NCI-H226 (cell line): ENCODE data around the gene XPO5.
"Not testable (repeated sequence)": the region's sequence is repeated elsewhere in the genome, so short reads cannot be mapped to it uniquely, and the experiment has no call there.

Source experiments
- DNase-seq: peaks from one replicate; pipeline ENCODE4 v3.0.0-alpha.2; 2015

Gene XPO5

DNA sequence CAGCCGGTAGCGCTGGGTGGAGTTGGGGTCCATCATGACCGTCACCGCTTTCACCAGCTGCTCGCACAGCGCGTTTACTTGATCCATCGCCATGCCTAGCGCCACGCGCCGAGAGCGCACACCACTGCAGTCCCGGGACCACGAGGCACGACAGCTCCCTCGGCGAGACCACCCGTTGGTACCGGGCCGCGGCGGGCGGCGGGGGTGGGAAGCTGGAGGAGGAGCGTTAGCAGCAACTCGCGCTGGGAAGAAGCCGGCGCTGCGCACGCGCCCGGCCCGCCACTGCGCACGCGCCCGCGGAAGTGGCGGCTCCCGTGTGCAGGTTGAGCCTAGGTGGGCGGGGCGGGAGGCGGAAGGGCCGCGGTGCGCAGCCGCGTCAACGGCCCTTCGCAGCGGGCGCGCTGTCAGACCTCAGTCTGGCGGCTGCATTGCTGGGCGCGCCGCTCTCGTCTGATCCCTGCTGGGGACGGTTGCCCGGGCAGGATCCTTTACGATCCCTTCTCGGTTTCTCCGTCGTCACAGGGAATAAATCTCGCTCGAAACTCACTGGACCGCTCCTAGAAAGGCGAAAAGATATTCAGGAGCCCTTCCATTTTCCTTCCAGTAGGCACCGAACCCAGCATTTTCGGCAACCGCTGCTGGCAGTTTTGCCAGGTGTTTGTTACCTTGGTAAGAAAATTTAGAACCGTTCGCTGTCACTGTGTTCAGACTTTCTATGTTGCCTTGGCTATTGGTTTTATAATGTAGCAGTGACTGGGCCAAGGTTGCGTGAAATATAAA lies at the start of gene XPO5, which contains the start of gene POLH:
XPO5 (minus strand) TSS at position 267 of the 780 bp plus-strand sequence; CDS start at position 93, 174 bp downstream.
POLH (plus strand) TSS at position 414 of the 780 bp plus-strand sequence. CDS start 6,135 bp downstream, outside the sequence.
- DNase-seq, result peak; percentile 91

DNA sequence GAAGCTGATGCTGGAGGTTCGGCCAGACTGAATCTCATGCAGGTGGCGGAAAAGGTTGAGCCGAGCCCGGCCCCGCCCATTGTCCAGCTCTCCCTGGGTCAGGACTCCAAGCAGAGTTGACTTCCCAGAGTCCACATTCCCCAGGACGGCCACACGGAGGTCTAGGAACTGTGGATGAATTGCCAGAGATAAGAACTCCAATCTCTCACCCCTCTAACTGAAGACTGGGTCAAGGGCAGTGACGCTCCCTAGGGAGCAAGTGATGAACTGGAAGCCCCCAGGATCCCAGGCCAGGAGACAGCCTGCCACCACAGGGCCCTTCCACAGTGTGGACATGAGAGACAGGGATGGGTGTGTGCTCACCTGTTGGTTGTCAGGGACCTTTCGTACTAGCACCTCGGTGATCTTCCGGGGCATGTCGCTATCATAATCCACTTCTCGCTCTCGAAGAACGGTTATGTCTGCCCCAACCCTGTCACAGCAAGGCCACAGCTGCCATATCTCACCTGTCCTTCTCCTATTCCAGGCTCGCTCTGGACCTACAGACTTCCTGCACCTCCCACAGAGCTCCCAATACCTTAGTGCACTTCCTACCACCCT lies 49.7 kb upstream of the XPO5 start:
- DNase-seq, result no peak

DNA sequence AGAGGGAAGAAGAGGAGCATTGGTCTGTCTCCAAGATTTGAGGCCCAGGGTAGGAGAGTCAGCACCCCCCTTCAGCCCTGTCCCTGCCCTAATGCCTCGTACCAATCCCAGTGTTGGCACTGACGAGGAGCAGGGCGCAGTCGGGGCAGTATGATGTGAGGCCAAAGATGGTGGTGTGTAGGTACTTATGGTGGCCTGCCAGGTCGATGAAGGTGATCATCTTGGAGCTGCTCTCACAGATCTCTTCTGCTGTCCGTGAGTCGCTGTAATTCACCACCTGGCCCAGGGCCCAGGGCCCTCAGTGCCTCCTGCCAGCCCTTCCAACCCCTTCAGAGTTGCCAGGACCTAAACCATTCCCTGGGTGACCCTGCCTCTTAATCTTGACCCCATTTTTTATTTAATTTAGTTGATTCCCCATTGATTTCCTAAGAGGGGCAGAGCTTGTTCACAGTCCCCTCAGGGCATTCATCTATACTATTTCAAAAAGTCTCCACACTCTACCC lies 49.0 kb upstream of the XPO5 start:
- DNase-seq, result no peak

DNA sequence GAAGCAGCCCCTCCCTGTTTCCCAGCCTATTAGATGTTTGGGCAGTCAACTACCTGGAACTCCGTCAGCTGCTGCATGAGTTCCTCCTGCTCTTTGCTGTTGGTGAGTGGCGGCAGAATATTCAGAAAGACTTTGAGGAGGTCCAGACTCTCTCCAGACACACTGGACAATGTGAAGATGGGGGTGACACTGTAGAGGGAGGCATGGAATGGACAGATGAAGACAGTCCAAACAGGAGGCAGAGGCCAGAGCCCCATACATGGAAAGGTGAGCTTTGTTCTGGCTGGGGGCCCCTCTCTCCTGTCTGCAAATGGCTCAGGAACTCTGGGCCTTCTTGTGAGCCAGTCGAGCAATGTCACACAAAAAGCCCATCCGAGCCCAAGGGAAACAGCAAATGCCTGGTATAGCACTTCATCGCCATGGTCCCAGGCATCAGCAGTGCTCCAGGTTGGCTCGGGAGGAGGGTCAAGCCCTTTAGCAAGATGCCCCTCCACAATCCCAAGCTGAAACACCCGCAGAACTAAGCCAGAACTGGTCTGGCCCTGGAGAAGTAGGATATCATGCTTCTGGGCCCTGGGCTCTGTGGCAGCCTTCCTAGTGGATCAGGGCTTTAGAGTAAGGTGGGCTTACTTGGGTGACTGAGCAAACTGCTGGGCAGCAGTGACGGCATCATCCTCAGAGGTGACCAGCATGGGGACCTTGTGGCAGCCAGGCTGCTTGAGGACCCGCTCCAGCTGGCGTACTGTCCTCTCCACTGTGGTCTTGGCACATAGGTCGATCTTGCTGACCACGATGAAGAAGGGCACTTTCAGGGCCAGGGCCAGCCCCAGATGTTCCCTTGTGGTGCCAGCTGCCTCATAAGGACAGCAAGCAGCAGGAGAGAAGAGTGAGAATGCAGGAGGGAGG lies 48.3 kb upstream of the XPO5 start:
- DNase-seq, result no peak

DNA sequence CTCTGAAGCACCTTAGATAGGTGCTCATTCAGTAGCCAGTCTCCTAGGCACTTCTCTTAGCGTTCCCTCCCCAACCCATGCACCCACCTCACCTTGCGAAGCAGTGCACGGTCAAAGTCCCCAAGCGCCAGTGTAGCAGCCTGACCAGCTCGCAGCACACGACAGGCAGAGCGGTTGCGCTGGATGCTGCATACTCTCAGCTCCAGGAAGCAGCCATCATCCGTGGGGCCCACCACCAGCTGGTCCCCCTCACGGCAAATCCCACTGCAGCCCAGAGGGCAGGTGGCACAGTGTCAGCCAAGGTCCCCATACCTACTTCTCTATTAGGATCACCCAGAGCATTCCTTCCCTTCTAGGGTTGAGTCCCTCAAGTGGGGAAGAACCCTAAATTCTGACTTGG lies 46.7 kb upstream of the XPO5 start:
- DNase-seq, result no peak

DNA sequence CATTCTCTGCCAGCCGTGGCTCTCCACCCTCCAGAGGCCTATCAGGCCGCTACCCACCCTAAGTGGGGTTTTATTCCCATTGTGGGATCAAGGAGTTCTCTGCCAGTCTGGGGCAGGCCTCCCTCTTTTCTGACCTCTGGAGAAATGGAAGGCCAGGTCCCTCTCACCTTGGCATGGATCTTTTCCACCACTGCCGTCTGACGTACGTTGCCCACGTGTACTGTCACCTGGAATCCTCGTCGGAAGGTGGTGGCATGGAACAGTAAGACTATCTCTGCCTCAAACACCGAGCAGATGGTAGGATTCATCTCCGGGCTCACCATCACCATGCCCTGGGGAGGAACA lies 46.0 kb upstream of the XPO5 start:
- no peak for DNase-seq

DNA sequence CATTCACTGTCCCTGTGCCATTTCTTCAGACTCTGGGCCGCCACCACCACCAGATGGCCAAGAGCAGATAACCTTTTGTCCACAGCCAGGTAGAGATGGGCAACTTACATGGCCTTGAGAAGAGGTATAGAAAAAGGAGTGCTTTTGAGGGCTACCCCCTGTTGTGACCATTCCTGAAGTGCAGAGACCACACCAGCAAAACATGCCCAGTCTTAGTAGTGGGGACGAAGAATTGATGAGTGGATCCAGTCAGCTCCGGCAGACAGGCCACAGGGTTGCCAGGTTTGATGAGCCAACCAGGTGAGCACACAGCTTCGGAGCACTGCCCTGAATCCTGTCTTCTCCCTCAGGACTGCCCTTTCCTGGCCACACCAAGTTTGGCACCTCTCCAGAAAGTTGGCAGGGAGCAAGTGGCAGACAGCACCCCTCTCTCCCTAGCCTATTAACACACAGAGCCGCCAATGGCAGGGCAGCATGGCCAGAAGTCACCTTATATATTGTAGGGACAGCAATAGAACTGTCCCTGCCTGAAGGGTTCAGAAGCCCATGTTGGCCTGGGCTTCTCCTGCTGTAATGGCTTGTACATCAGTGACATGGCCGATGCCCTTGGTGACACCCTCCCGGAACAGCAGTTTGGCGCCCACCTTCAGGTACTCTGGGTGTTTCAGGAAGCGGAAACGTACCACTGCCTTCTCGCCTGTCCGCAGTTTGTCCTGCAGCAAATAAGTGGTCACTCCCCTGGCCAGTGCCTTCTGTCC lies 45.4 kb upstream of the XPO5 start:
- DNase-seq, result no peak

DNA sequence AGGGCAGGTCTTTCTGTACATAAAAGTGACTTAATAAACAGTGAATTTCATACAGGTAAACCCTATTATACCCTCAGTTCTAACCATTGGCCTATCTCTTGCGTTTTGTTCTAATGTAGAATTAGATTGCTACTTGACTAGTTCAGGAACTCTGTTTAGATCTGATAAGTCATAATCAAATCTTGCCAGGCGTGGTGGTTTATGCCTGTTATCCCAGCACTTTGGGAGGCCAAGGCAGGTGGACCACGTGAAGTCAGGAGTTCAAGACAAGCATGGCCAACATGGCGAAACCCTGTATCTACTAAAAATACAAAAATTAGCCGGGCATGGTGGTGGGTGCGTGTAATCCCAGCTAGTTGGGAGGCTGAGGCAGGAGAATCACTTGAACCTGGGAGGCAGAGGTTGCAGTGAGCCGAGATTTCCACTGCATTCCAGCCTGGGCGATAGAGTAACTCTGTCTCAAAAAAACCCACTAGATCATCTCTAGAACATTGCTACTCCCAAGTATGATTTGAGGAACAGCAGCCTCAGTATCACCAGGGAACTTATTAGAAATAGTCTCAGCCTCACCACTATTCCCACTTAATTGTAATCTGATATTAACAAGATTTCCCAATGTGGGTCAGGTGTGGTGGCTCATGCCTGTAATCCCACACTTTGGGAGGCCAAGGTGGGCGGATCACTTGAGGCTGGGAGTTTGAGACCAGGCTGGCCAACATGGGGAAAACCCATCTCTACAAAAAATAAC lies 41.1 kb upstream of the XPO5 start:
- DNase-seq, result no peak

DNA sequence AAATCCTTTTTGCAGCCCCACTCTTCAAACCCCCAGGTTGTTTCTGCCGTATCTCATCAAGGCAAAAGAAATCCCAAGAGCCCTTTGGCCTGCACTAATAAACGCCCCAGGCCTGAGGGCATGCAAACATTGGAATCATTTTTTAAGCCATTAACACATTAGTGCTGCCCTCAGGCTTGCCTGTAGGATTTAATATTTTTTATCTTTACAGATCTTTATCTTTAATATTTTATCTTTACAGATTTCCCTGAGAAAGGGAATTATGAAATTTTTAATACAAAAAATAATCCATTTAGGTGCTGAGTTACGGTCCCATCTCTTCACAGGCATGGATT lies 38.5 kb upstream of the XPO5 start:
- DNase-seq, result no peak

DNA sequence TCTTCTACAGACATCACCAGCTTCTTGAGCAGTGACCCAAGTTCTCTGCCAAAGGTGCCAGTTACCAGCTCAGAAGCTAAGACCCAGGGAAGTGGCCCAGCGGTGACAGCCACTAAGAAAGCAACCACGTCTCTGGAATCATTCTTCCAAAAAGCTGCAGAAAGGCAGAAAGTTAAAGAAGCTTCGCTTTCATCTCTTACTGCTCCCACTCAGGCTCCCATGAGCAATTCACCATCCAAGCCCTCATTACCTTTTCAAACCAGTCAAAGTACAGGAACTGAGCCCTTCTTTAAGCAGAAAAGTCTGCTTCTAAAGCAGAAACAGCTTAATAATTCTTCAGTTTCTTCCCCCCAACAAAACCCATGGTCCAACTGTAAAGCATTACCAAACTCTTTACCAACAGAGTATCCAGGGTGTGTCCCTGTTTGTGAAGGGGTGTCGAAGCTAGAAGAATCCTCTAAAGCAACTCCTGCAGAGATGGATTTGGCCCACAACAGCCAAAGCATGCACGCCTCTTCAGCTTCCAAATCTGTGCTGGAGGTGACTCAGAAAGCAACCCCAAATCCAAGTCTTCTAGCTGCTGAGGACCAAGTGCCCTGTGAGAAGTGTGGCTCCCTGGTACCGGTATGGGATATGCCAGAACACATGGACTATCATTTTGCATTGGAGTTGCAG lies 38.0 kb upstream of the XPO5 start:
- DNase-seq, result no peak

DNA sequence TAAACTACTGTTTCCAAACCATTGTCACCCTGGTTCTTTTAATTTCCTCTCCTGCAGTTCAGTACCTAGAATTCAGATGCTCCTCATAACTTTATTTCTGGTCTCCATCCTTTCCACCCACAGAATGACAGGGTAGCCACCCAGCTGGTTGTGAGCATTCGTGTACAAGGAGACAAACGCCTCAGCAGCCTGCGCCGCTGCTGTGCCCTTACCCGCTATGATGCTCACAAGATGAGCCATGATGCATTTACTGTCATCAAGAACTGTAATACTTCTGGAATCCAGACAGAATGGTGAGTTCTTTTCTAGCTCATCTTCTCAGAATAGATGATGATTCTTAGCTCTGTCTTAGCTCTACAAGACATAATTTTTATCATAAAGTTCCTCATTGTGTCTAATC lies 34.6 kb upstream of the XPO5 start:
- DNase-seq, result no peak

DNA sequence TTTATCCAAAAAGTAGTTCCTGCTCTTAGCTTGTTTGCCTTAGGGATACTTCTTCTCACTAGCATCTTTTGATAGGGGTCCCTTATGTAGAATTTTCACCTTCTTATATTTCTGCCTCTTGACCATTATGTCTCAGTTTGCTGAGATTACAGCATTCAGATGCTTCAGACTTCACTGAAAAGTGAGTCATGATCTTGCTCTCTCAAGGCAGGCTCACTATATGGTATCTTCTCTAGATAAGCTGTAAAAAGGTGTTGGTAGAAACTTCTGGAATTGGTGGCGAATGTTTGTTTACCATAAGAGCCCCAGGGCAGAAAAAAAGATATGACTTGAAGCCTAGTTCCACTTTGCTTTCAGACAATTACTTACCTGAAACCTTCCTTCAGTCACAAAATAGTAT lies 33.6 kb upstream of the XPO5 start:
- DNase-seq, result no peak

DNA sequence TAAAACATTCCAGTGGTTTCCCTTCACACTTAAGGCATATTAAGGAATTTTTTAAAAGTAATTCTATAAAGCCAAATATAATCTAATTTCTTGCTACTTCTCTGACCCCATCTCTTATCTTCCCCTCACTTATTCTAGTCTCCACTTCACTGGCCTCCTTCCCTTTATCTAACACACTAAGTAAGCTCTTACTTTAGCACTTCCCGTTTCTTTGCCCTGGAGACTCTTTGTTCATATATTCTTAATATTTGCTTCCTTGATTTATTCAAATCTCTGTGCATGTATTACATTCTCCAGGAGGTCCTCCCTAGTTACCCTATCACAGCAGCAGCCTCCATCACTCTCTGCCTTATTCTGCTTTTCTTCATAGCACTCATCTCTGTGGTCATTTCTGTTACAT lies 33.0 kb upstream of the XPO5 start:
- DNase-seq, result no peak

DNA sequence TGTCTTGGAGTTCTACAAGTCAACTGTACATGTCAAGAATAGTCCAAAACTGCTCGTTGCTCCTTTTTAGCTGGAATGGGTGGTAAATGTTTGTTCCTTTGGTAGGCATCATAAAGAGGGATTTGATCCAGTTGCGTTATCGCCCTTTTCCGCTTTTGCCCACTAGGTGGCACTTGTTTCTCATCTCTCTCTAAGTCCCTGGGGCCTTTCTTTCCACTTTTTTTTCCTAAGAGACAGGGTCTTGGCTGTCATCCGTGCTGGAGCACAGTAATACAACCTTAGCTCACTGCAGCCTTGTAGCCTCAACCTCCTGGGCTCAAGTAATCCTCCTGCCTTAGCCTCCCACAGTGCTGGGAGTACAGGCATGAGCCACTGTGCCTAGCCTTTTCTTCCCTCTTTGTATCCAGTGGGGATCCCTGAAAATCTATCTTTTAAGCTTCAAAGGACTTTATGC lies 32.5 kb upstream of the XPO5 start:
- peak; percentile 40 for DNase-seq

DNA sequence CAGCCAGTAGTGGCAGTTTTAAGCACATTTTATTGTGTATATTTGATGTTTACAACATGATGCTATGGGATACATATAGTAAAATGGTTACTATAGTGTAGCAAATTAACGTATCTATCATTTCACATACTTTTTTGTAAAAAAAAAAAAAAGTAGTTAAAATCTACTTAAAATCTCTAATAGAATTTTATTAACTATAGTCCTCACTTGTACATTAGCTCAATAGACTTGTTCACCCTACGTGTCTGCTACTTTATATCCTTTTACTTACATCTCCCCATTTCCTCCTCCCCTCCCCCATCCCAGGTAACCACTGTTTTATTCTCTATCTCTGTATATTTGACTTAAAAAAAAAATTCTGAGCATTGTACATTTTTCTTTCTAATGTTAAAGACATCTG lies 30.2 kb upstream of the XPO5 start:
- no peak for DNase-seq

DNA sequence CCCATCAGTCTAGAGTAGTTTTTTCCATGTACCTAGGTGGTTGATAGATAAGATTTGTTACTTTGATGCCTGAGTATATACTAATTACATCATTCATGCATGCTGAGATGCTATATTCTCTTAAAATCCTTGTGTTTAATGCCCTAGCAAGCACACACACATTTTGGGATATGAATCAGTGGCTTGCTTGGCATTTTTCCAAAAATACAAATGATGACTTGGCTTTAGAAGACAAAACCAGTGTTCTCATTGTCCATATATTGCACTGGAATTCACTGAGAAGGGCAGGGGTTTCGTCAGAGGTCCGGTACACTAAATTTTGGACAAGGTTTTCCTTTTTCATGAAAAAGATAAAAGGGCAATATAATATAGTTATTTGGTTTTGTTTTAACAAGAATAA lies 28.3 kb upstream of the XPO5 start:
- peak; percentile 65 for DNase-seq

DNA sequence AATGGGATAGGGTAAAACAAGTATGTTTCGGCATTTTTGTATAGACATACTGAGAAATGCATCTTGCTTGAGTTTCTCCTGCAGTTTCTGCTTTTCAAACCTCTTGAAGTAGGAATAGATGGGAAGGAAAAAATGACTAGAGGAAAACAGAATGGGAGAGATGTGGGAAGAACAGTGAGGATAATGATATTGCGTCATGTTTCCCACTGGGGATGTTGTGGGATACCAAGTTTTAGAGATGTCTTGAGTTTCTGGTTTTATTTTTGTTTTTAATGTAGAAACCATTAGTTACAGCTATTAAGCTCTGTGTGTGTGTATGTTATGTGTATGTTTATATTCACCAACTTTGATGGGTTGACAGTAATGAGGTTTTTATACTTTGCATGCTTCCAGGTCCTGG lies 24.8 kb upstream of the XPO5 start:
- DNase-seq, result no peak

DNA sequence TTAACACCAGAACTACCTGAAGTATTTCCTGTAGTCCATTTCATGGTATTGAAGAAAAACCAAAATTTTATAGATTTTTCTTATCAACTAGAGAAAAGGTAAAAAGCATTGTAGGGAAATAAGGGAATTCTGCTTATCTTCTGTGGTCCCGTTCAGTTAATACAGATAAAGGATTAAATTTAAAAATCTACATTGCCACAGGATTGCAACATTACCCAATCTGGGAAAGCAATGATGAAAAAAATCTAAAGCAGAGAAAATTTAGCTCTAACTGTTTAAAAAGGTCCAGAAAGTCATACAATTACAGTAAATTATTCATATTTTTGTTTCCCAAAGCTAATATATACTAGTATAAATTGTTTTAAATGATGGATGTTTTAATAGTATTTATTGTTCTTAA lies 18.1 kb upstream of the XPO5 start:
- no peak for DNase-seq

DNA sequence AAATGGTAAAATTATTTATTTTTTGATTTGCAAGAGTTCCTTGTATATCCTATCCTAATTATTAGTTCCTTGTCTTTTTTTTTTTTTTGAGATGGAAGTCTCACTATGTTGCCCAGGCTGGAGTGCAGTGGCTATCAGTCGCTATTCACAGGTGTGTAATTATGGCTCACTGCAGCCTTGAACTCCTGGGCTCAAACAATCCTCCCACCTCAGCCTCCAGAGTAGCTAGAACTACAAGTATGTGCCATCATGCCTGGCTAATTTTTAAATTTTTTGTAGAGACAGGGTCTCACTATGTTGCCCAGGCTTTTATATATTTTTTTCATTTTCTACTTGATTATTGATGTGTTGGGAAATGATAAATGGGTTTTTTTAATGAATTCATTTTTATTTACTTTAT lies 13.7 kb upstream of the XPO5 start:
- DNase-seq, result not testable (repeated sequence)

DNA sequence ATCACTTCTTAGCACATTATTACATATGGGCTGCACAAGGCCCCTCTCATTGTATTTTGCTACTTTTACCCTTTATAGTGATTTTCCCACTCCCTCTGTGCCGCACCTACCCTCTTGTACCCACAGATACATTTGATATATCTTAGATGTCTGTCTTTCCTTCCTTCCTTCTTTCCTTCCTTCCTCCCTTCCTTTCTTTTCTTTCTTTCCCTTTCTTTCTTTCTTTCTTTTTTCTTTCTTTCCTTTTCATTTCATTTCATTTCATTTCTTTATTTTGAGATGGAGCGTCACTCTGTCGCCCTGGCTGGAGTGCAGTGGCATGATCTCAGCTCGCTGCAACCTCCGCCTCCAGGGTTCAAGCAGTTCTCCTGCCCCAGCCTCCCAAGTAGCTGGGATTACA lies 12.4 kb upstream of the XPO5 start:
- DNase-seq, result no peak

DNA sequence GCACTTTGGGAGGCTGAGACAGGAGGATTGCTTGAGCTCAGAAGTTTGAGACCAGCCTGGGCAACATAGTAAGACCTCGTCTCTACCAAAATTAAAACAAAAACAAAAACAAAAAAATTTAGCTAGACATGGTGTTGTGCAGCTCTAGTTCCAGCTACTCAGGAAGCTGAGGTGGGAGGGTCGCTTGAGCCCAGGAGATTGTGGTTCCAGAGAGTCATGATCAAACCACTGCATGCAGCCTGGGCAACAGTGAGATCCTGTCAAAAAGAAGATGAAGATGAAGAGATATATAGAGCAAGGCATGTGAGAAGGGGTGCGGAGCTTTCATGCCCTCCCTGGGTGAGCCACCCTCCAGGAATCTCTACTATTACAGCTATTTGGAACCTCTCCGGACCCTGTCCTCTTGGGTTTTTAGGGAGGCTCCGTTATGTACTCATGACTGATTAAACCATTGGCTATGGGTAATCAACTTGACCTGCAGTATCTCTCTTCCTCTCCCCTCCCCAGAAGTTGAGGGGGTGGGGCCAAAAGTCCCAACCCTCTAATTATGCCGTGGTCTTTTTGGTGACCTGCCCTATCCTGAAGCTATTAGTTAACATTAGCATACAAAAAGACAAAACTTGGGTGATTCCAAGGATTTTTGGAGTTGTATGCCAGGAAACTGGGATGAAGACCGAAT lies 9.2 kb upstream of the XPO5 start:
- peak; percentile 84 for DNase-seq
